ENCODE measurements around the gene EIF1AD.
A peak's percentile ranks its signal among the peaks of the same experiment; 100 is the strongest.
"Not testable (repeated sequence)": the region's sequence is repeated elsewhere in the genome, so short reads cannot be mapped to it uniquely, and the experiment has no call there.

EIF1AD gene

DNA sequence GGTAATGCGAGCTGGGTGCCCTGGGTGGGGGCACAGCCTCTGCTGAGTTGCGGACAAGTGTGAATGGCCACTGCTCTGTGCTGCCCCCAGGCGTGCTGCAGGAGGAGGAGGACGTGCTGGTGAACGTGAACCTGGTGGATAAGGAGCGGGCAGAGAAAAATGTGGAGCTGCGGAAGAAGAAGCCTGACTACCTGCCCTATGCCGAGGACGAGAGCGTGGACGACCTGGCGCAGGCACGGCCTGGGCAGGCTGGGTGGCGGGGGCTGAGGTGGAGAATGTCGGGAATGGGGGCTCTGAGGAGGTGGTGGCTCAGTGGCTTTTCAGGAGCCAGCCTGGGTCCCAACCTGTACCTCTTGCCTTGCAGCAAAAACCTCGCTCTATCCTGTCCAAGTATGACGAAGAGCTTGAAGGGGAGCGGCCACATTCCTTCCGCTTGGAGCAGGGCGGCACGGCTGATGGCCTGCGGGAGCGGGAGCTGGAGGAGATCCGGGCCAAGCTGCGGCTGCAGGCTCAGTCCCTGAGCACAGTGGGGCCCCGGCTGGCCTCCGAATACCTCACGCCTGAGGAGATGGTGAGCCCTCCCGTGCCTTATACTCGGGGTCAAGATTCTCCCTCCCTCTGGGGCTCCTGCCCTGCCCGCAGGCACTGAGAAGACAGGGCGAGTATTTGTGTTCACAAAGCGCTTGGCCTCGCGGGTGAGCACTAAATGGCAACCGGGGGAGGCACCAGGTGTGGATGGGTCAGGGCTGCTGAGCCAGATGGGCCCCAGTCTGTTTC lies 35.8 kb downstream of the EIF1AD start:
- DNase-seq: no peak

- DNase-seq: no peak
These were observed 37.1 kb downstream of the EIF1AD start for GRCh38 chr11:65964906-65965305.

DNA sequence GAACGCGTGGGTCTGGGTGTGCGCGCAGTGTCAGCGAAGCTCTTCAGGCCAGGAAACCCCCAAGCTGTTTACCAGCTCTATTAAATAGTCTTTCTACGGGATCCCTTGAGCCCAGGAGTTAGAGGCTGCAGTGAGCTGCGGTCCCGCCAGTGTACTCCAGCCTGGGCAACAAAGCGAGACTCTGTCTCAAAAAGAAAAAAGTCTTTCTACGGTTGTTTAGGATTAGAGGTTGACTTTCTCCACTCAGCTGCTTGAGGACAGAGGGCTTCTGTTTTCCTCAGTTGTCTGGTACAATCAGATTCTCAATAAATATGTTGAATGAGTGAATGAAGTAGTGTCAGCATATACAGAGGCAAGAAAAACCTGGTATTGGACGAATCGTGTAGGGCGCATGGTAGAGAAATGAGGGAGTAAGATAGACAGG lies 39.8 kb downstream of the EIF1AD start:
- DNase-seq: peak; percentile 66

DNA sequence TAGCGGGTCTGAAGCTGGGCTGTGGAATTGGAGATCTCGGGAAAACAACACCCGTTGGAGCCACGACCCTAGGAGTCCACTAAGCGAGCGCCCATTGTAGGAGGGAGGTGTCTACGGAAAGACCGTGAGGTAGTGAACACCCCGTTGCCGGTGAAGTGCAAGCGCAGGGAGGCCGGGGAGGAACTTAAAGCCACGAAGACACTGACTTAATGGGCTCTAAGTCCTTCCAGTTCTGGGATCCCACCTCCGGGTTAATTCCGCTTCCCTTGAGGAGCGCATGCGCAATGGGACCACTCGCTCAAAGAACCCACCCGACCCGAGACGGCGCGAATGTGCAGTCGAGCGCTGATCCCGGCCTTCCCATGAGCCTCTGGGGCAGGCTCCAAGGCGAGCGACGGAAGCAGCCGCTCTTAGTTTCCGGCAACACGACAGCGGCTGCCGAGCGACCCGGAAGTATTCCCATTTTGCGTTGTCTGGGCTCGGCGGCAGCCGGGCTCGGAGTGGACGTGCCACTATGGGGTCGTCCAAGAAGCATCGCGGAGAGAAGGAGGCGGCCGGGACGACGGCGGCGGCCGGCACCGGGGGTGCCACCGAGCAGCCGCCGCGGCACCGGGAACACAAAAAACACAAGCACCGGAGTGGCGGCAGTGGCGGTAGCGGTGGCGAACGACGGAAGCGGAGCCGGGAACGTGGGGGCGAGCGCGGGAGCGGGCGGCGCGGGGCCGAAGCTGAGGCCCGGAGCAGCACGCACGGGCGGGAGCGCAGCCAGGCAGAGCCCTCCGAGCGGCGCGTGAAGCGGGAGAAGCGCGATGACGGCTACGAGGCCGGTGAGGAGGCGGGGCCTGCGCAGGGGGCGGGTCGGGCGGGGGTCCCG lies 40.5 kb downstream of the EIF1AD start, which contains the start of gene SART1:
TSS of gene SART1 (plus strand) at position 468 of the 874 bp plus-strand sequence. CDS start at position 515, 47 bp downstream.
- peak; percentile 98 for DNase-seq

DNA sequence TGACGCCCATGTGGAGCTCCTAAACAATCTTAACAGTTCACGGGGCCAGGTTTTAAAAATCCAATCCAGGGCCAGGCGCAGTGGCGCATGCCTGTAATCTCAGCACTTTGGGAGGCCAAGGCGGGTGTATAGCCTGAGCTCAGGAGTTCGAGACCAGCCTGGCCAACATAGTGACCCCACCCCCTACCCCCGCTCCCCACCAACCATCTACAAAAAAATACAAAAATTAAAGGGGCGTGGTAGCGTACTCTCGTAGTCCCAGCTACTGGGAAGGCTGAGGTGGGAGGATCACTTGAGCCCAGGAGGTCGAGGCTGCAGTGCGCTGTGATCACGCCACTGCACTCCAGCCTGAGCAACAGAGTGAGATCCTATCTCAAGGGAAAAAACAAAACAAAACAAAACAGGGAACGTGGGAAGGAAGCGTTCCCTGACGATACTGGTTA lies 41.1 kb downstream of the EIF1AD start:
- no peak for DNase-seq

GRCh38 chr11:65958774-65959420 lies 43.1 kb downstream of the EIF1AD start:
- no peak for DNase-seq

DNA sequence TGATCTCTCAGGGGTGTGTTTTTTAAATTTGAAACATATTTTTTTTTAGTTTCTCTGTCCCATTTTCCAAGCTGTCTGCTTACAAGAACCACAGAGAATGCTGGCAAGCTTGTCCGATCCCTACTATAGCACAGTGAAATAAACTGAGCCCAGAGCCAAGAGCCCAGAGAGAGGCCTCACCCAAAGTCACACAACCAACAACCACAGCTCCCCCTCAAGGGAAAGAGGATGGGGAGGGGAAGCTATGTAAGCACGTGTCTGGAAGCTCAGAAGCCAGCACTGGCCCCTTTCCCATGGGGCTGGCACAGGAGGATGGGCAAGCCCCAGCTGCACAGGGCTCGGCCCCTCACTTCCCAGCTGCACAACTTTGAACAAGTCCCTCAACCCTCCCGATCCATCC lies 43.7 kb downstream of the EIF1AD start:
- no peak for DNase-seq

DNA sequence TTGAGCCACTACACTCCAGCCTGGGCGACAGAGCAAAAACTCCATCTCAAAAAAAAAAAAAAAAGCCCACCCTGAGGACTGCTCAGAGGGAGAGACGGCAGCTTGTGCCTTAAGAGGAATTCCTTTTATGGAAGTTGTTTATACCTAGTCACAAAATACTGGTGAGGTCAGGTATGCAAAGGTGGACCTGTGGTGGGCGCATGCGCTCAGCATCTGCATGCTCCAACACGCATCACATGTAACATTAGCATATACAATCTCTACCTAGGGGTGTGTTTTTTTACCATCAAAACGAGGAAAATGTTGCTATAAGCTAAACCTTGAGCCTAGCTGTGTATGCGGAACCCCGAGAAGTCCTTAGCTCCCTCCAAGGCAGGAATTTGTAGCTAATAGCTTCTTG lies 47.2 kb downstream of the EIF1AD start:
- DNase-seq: no peak

- no peak for DNase-seq
These were observed 48.5 kb downstream of the EIF1AD start for GRCh38 chr11:65953471-65953870.

- no peak for DNase-seq
These were observed 49.9 kb downstream of the EIF1AD start for GRCh38 chr11:65952052-65952521.

DNA sequence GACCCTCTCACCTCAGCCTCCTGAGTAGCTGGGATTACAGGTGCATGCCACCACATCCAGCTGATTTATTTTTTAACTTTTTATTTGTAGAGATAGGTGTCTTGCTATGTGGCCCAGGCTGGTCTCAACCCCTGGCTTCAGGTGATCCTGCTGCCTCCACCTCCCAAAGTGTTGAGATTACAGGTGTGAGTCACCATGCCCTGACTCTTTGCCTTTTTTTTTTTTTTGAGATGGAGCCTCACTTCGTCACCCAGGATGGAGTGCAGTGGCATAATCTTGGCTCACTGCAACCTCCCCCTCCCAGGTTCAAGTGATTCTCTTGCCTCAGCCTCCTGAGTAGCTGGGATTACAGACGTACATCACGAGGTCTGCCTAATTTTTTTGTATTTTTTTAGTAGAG lies 50.3 kb downstream of the EIF1AD start:
- not testable (repeated sequence) for DNase-seq

DNA sequence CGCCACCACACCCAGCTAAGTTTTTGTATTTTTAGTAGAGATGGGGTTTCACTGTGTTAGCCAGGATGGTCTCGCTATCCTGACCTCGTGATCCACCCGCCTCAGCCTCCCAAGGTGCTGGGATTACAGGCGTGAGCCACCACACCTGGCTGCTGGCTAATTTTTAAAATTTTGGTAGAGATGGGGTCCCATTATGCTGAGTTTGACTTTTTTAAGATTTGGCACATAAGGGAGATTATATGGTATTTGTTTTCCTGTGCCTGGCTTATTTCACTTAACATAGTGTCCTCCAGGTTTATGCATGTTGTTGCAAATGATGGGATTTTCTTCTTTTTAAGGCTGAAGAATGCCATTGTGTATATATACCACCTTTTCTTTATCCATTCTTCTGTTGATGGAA lies 51.2 kb downstream of the EIF1AD start:
- not testable (repeated sequence) for DNase-seq

DNA sequence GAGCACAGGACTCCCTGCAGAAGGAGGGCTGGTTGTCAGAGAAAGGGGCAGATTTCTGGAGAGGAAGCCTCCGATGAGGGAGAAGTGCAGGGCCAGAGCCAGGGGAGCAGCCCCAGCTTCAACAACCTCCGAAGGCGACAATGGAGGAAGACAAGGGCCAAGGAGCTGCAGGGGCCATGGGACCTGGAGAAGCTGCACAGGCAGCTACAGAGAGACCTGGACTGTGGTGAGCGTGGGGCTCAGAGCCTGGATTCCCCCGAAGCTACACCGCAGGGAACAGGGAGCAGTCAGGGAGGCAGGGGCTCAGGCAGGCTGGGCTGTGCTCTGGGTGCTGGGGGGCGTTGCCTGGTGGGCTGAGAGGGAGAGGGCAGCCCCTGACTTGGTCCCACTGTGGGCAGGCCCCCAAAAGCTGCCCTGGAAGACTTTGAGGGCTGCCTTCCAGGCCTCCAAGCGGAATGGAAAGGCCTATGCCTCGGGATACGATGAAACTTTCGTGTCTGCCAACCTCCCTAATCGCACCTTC lies 54.3 kb downstream of the EIF1AD start:
- DNase-seq: no peak

DNA sequence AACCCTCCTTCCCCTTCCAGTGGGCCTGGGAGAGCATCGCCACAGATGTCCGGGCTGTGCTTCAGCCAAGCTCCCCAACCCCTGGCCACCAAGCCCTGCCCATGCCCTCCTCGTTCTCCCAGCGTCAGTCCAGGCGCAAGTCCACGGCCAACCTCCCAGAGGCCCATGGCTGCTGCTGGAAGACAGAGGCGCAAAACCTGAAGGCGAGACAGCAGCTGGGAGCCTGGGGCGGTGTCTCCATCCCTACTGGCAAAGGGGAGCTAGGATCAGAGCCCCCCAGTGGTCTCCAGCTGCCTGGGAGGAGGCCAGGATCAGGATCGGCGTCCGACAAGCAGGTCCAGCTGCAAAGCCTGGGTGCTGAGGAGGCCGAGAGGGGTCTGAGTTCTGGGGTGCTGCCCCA lies 54.8 kb downstream of the EIF1AD start:
- no peak for DNase-seq

- DNase-seq: no peak
These were observed 55.3 kb downstream of the EIF1AD start for GRCh38 chr11:65946655-65947054.

Measured in CD4-positive, alpha-beta T cell treated with Interleukin-21 for 1 hour (primary cell).